Upper lobe of right lung (tissue), 1 donor: Measurements from ENCODE around the gene CENPB. TPM values are rescaled to one million over a fixed set of nuclear protein-coding genes. Genes with fewer than 3 reads are reported as not detected.

Experiments
- ATAC-seq: fragments of 200-7000 bp; cut with Tn5 transposase; one replicate; pipeline ENCODE4 v1.9.1; 2020; ENCODE audit warnings: mild to moderate bottlenecking, moderate library complexity
- DNase-seq: peaks from one replicate; pipeline ENCODE4 v3.0.0-alpha.2; 2020
- H3K27ac ChIP-seq: fragments of 200-600 bp; one replicate; pipeline ENCODE4 v1.8.0; 2022
- H3K27me3 ChIP-seq: fragments of 200-600 bp; one replicate; pipeline ENCODE4 v1.8.0; 2022; ENCODE audit warnings: mild to moderate bottlenecking
- H3K36me3 ChIP-seq: fragments of 200-600 bp; one replicate; pipeline ENCODE4 v1.8.0; 2022
- H3K4me1 ChIP-seq: fragments of 200-600 bp; one replicate; pipeline ENCODE4 v1.8.0; 2022
- H3K4me3 ChIP-seq: fragments of 200-600 bp; one replicate; pipeline ENCODE4 v1.8.0; 2022; ENCODE audit warnings: mild to moderate bottlenecking
- H3K9me3 ChIP-seq: fragments of 200-600 bp; one replicate; pipeline ENCODE4 v1.8.0; 2022
- CTCF ChIP-seq: fragments of 200-600 bp; IDR thresholded peaks from one replicate; pipeline ENCODE4 v1.8.0; 2022; ENCODE audit warnings: antibody characterized with exemption
- intact Hi-C: fragments of 100-400 bp; cut with DNase I; formaldehyde crosslinking; loops from one replicate; pipeline ENCODE4 v1.11.0; 2022
- total RNA-seq: library from RNA; stranded (reverse); fragmentation: NEBNext Ultra II Directional; extraction: Animal tissue kit (Norgen Biotek cat#: 25700); gene quantifications from one replicate; pipeline ENCODE4 v1.2.1, GENCODE V29; 2021
- donor health status: DM: no; HTN: yes; CAD: no; lungs with severe emphysema.

Gene CENPB
- total RNA-seq, 1 donor from 2014 or later: 94.6 TPM

- intact Hi-C loops: no loop called here
- Histone ChIP-seq H3K4me1 (peaks cover 23% of the 10 kb centered on the region), H3K9me3 (no peaks in the 10 kb centered on the region), H3K36me3 (peaks cover 15% of the 10 kb centered on the region), H3K27me3 (no peaks in the 10 kb centered on the region), H3K27ac (peak overlapping the region; percentile 71), H3K4me3 (no peak overlapping the region)
- peak; percentile 63 for TF ChIP-seq CTCF
- DNase-seq: no peak
- peak; percentile 60 for ATAC-seq
Measured at GRCh38 chr20:3818155-3819151, 31.9 kb upstream of the CENPB start.

- Histone ChIP-seq H3K27me3 (no peaks in the 10 kb centered on the region), H3K36me3 (no peaks in the 10 kb centered on the region), H3K4me3 (no peak overlapping the region), H3K9me3 (no peaks in the 10 kb centered on the region), H3K4me1 (peaks cover 31% of the 10 kb centered on the region), H3K27ac (no peak overlapping the region)
- DNase-seq (no peak), ATAC-seq (no peak)
- intact Hi-C loops: no loop called here
- no peak for TF ChIP-seq CTCF
Measured at GRCh38 chr20:3815703-3816315, 29.3 kb upstream of the CENPB start.

- no peaks in the 10 kb centered on the region for H3K9me3 ChIP-seq
- no peak overlapping the region for H3K27ac ChIP-seq
- H3K4me1 ChIP-seq: peaks cover 38% of the 10 kb centered on the region
- DNase-seq (no peak), ATAC-seq (no peak)
- no peaks in the 10 kb centered on the region for H3K36me3 ChIP-seq
- H3K4me3 ChIP-seq: no peak overlapping the region
- intact Hi-C loops: no loop called here
- TF ChIP-seq CTCF: no peak
- no peaks in the 10 kb centered on the region for H3K27me3 ChIP-seq
Measured at GRCh38 chr20:3814928-3815495, 28.5 kb upstream of the CENPB start.

- Histone ChIP-seq H3K4me1 (peaks cover 37% of the 10 kb centered on the region), H3K9me3 (no peaks in the 10 kb centered on the region), H3K27me3 (no peaks in the 10 kb centered on the region), H3K4me3 (no peak overlapping the region), H3K27ac (no peak overlapping the region), H3K36me3 (no peaks in the 10 kb centered on the region)
- TF ChIP-seq CTCF: no peak
- DNase-seq (no peak), ATAC-seq (no peak)
- intact Hi-C loops: no loop called here
Measured at GRCh38 chr20:3813848-3814581, 27.5 kb upstream of the CENPB start.
